Measurements from ENCODE around the gene RARRES2.

RARRES2 gene

GRCh38 chr7:150371131-150371995, 29.9 kb upstream of the RARRES2 start:
- H3K36me3 ChIP-seq (ENCODE audit: control insufficient read depth, insufficient read depth, low read length) = peaks cover 27% of the 10 kb centered on the region
- H3K4me3 ChIP-seq (replicated peaks; ENCODE audit: low read depth, low read length) = no peak overlapping the region
- H3K27me3 ChIP-seq (replicated peaks; ENCODE audit: control insufficient read depth, insufficient read depth, low read length) = no peaks in the 10 kb centered on the region
- no peak for TF ChIP-seq CTCF (IDR thresholded peaks at IDR 0.05; ENCODE audit: insufficient read depth, low read length, poor library complexity, severe bottlenecking)
- DNase-seq (ENCODE audit: extremely low read depth, insufficient read length) = no peak

- TF ChIP-seq CTCF (IDR thresholded peaks at IDR 0.05; ENCODE audit: insufficient read depth, low read length, poor library complexity, severe bottlenecking) = no peak
- no peaks in the 10 kb centered on the region for H3K27me3 ChIP-seq (replicated peaks; ENCODE audit: control insufficient read depth, insufficient read depth, low read length)
- peaks cover 27% of the 10 kb centered on the region for H3K36me3 ChIP-seq (ENCODE audit: control insufficient read depth, insufficient read depth, low read length)
- no peak for DNase-seq (ENCODE audit: extremely low read depth, insufficient read length)
- H3K4me3 ChIP-seq (replicated peaks; ENCODE audit: low read depth, low read length) = peak overlapping the region; percentile 100; the same call in 1 of the 2 replicates
Observed at GRCh38 chr7:150370612-150371071, 29.2 kb upstream of the RARRES2 start.

- no peak for TF ChIP-seq CTCF (IDR thresholded peaks at IDR 0.05; ENCODE audit: insufficient read depth, low read length, poor library complexity, severe bottlenecking)
- peaks cover 27% of the 10 kb centered on the region for H3K36me3 ChIP-seq (ENCODE audit: control insufficient read depth, insufficient read depth, low read length)
- H3K27me3 ChIP-seq (replicated peaks; ENCODE audit: control insufficient read depth, insufficient read depth, low read length) = no peaks in the 10 kb centered on the region
- peak overlapping the region; percentile 100 for H3K4me3 ChIP-seq (replicated peaks; ENCODE audit: low read depth, low read length)
- DNase-seq (ENCODE audit: extremely low read depth, insufficient read length) = no peak
Observed at GRCh38 chr7:150369748-150370501, 28.5 kb upstream of the RARRES2 start.

- TF ChIP-seq CTCF (IDR thresholded peaks at IDR 0.05; ENCODE audit: insufficient read depth, low read length, poor library complexity, severe bottlenecking) = no peak
- H3K36me3 ChIP-seq (ENCODE audit: control insufficient read depth, insufficient read depth, low read length) = peaks cover 23% of the 10 kb centered on the region
- peak; percentile 59 for DNase-seq (ENCODE audit: extremely low read depth, insufficient read length)
Observed at GRCh38 chr7:150368884-150369747, 27.7 kb upstream of the RARRES2 start.

GRCh38 chr7:150368096-150368883, 26.9 kb upstream of the RARRES2 start, which contains the start of gene REPIN1:
REPIN1 (plus strand) TSS chr7:150368822; CDS start chr7:150369712, 890 bp downstream.
- TF ChIP-seq CTCF (IDR thresholded peaks at IDR 0.05; ENCODE audit: insufficient read depth, low read length, poor library complexity, severe bottlenecking) = no peak
- Histone ChIP-seq H3K36me3 (ENCODE audit: control insufficient read depth, insufficient read depth, low read length) (peaks cover 17% of the 10 kb centered on the region), H3K27me3 (replicated peaks; ENCODE audit: control insufficient read depth, insufficient read depth, low read length) (no peaks in the 10 kb centered on the region), H3K4me3 (replicated peaks; ENCODE audit: low read depth, low read length) (peak within 1 kb of the TSS; percentile 100)
- peak; percentile 90 for DNase-seq (ENCODE audit: extremely low read depth, insufficient read length)

More at GRCh38 chr7:150368884-150369747, 27.7 kb upstream of the RARRES2 start:
- H3K27me3 ChIP-seq (replicated peaks; ENCODE audit: control insufficient read depth, insufficient read depth, low read length) = no peaks in the 10 kb centered on the region
- H3K4me3 ChIP-seq (replicated peaks; ENCODE audit: low read depth, low read length) = peak overlapping the region; percentile 100

Data from GM06990 (cell line).